Measurements from ENCODE around the gene KRTAP5-1. TPM values are rescaled to one million over a fixed set of nuclear protein-coding genes. Genes with fewer than 3 reads are reported as not detected.
"Not testable (repeated sequence)": the region's sequence is repeated elsewhere in the genome, so short reads cannot be mapped to it uniquely, and the experiment has no call there.

Gene KRTAP5-1
- total RNA-seq, 1 donor = not detected

- Histone ChIP-seq H3K4me2 (ENCODE audit: insufficient read depth, low read length) (no peak overlapping the region), H2AFZ (ENCODE audit: low read length) (no peak overlapping the region), H3K79me2 (ENCODE audit: insufficient read depth, low read length) (no peaks in the 10 kb centered on the region), H3K4me3 (ENCODE audit: insufficient read depth, low read length) (no peak overlapping the region), H3K9me3 (ENCODE audit: low read depth, low read length) (no peaks in the 10 kb centered on the region), H3K27me3 (ENCODE audit: insufficient read depth, low read length) (peaks cover 44% of the 10 kb centered on the region), H3K36me3 (ENCODE audit: insufficient read depth, low read length) (no peaks in the 10 kb centered on the region), H3K4me1 (ENCODE audit: insufficient read depth, low read length) (no peaks in the 10 kb centered on the region), H3K27ac (ENCODE audit: low read depth, low read length) (no peak overlapping the region), H4K20me1 (ENCODE audit: insufficient read depth, low read length) (no peaks in the 10 kb centered on the region)
- TF ChIP-seq, protein P1, sequence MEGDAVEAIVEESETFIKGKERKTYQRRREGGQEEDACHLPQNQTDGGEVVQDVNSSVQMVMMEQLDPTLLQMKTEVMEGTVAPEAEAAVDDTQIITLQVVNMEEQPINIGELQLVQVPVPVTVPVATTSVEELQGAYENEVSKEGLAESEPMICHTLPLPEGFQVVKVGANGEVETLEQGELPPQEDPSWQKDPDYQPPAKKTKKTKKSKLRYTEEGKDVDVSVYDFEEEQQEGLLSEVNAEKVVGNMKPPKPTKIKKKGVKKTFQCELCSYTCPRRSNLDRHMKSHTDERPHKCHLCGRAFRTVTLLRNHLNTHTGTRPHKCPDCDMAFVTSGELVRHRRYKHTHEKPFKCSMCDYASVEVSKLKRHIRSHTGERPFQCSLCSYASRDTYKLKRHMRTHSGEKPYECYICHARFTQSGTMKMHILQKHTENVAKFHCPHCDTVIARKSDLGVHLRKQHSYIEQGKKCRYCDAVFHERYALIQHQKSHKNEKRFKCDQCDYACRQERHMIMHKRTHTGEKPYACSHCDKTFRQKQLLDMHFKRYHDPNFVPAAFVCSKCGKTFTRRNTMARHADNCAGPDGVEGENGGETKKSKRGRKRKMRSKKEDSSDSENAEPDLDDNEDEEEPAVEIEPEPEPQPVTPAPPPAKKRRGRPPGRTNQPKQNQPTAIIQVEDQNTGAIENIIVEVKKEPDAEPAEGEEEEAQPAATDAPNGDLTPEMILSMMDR (IDR thresholded peaks at IDR 0.05; ENCODE audit: extremely low read depth, low read depth, low read length) = no peak
- DNase-seq (ENCODE audit: insufficient read length, low spot score, missing footprints) = no peak
These were observed 12.4 kb upstream of the KRTAP5-1 start for GRCh38 chr11:1597331-1597993.

- H3K4me1 ChIP-seq (ENCODE audit: insufficient read depth, low read length) = not testable (repeated sequence)
These were observed 11.6 kb upstream of the KRTAP5-1 start for GRCh38 chr11:1596576-1597121.

DNA sequence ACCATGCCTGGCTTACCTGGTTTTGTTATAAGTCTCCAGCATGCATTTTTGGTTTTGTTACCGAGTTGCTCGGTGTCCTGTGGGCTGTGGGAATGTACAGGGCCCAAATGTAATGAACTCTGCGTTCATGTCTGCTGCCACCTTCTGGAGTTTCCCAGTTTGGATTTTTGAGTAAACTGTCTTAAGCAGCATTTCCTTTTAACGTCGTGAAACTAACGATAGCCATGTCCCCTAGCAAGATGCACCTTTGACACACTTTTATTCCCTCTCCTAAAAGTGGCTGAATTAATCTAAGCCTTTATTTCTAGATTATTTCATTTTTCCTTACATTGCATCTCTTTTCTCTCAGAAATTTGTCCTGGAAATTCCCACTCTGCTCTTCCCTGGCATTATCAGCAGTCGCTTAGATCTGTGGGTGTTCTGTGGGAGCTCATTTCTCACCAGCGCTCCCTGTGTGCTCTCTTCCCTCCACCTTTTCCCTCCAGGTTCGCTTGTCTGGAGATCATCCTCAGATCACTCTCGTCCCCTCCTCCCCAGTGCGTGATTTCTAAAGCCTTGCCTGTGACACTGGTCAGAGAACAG lies 11.0 kb upstream of the KRTAP5-1 start:
- DNase-seq (ENCODE audit: insufficient read length, low spot score, missing footprints); H4K20me1 ChIP-seq (ENCODE audit: insufficient read depth, low read length); H3K36me3 ChIP-seq (ENCODE audit: insufficient read depth, low read length); H3K4me2 ChIP-seq (ENCODE audit: insufficient read depth, low read length); H3K27ac ChIP-seq (ENCODE audit: low read depth, low read length); H3K4me3 ChIP-seq (ENCODE audit: insufficient read depth, low read length); H3K79me2 ChIP-seq (ENCODE audit: insufficient read depth, low read length); H3K9me3 ChIP-seq (ENCODE audit: low read depth, low read length); H3K4me1 ChIP-seq (ENCODE audit: insufficient read depth, low read length); H2AFZ ChIP-seq (ENCODE audit: low read length): not testable (repeated sequence)
- peaks cover 43% of the 10 kb centered on the region for H3K27me3 ChIP-seq (ENCODE audit: insufficient read depth, low read length)

More at GRCh38 chr11:1596576-1597121, 11.6 kb upstream of the KRTAP5-1 start:
- H3K79me2 ChIP-seq (ENCODE audit: insufficient read depth, low read length); H3K4me2 ChIP-seq (ENCODE audit: insufficient read depth, low read length); H3K9me3 ChIP-seq (ENCODE audit: low read depth, low read length); H3K27ac ChIP-seq (ENCODE audit: low read depth, low read length); H2AFZ ChIP-seq (ENCODE audit: low read length); H3K4me3 ChIP-seq (ENCODE audit: insufficient read depth, low read length); H3K36me3 ChIP-seq (ENCODE audit: insufficient read depth, low read length); DNase-seq (ENCODE audit: insufficient read length, low spot score, missing footprints); H4K20me1 ChIP-seq (ENCODE audit: insufficient read depth, low read length): not testable (repeated sequence)
- H3K27me3 ChIP-seq (ENCODE audit: insufficient read depth, low read length) = peaks cover 45% of the 10 kb centered on the region

GRCh38 chr11:1592628-1593027 lies 7.5 kb upstream of the KRTAP5-1 start:
- Histone ChIP-seq H4K20me1 (ENCODE audit: insufficient read depth, low read length) (no peaks in the 10 kb centered on the region), H3K79me2 (ENCODE audit: insufficient read depth, low read length) (no peaks in the 10 kb centered on the region), H3K9me3 (ENCODE audit: low read depth, low read length) (no peaks in the 10 kb centered on the region), H3K27ac (ENCODE audit: low read depth, low read length) (no peak overlapping the region), H3K4me1 (ENCODE audit: insufficient read depth, low read length) (no peaks in the 10 kb centered on the region), H3K27me3 (ENCODE audit: insufficient read depth, low read length) (peaks cover 45% of the 10 kb centered on the region), H3K36me3 (ENCODE audit: insufficient read depth, low read length) (no peaks in the 10 kb centered on the region), H2AFZ (ENCODE audit: low read length) (no peak overlapping the region), H3K4me3 (ENCODE audit: insufficient read depth, low read length) (no peak overlapping the region), H3K4me2 (ENCODE audit: insufficient read depth, low read length) (no peak overlapping the region)
- DNase-seq (ENCODE audit: insufficient read length, low spot score, missing footprints) = no peak
- TF ChIP-seq, protein P1 (IDR thresholded peaks at IDR 0.05; ENCODE audit: extremely low read depth, low read depth, low read length) = no peak

DNA sequence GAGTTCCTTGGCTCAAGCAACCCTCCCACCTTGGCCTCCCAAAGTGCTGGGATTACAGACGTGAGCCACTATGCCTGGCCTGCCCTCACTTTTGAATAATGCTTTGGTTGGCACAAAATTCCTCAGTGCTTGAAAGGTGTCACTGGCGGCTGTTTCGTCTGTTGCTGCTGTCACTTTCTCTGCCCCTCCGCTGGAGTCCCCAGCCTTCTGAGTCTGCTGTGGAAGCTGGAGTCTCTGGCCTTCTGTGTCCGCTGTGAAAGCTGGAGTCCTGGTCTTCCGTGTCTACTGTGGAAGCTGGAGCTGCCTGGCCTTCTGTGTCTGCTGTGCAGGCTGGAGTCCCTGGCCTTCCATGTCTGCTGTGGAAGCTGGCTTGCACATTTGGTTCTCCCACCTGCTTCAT lies 4.9 kb upstream of the KRTAP5-1 start:
- Histone ChIP-seq H4K20me1 (ENCODE audit: insufficient read depth, low read length) (no peaks in the 10 kb centered on the region), H2AFZ (ENCODE audit: low read length) (no peak overlapping the region), H3K4me3 (ENCODE audit: insufficient read depth, low read length) (no peak overlapping the region), H3K27me3 (ENCODE audit: insufficient read depth, low read length) (peaks cover 30% of the 10 kb centered on the region), H3K36me3 (ENCODE audit: insufficient read depth, low read length) (no peaks in the 10 kb centered on the region), H3K27ac (ENCODE audit: low read depth, low read length) (no peak overlapping the region), H3K9me3 (ENCODE audit: low read depth, low read length) (no peaks in the 10 kb centered on the region), H3K4me2 (ENCODE audit: insufficient read depth, low read length) (no peak overlapping the region), H3K79me2 (ENCODE audit: insufficient read depth, low read length) (no peaks in the 10 kb centered on the region), H3K4me1 (ENCODE audit: insufficient read depth, low read length) (no peaks in the 10 kb centered on the region)
- DNase-seq (ENCODE audit: insufficient read length, low spot score, missing footprints) = no peak
- TF ChIP-seq, protein P1 (IDR thresholded peaks at IDR 0.05; ENCODE audit: extremely low read depth, low read depth, low read length) = no peak

GRCh38 chr11:1589191-1589963 lies 4.3 kb upstream of the KRTAP5-1 start:
- H3K4me2 ChIP-seq (ENCODE audit: insufficient read depth, low read length); H2AFZ ChIP-seq (ENCODE audit: low read length): not testable (repeated sequence)
- peaks cover 31% of the 10 kb centered on the region for H3K27me3 ChIP-seq (ENCODE audit: insufficient read depth, low read length)

More at GRCh38 chr11:1589191-1589963, 4.3 kb upstream of the KRTAP5-1 start:
- not testable (repeated sequence) for H3K79me2 ChIP-seq (ENCODE audit: insufficient read depth, low read length); H3K4me1 ChIP-seq (ENCODE audit: insufficient read depth, low read length); H3K4me3 ChIP-seq (ENCODE audit: insufficient read depth, low read length); H3K9me3 ChIP-seq (ENCODE audit: low read depth, low read length); H4K20me1 ChIP-seq (ENCODE audit: insufficient read depth, low read length); DNase-seq (ENCODE audit: insufficient read length, low spot score, missing footprints); H3K36me3 ChIP-seq (ENCODE audit: insufficient read depth, low read length); H3K27ac ChIP-seq (ENCODE audit: low read depth, low read length)

Data from osteoblast (primary cell).